Heart left ventricle (tissue), 11 donors: ENCODE data around the gene ZNF169. TPM values are rescaled to one million over a fixed set of nuclear protein-coding genes. Genes with fewer than 3 reads are reported as not detected.

Experiments
- polyA plus RNA-seq, 2 donors: library from polyadenylated mRNA; stranded (reverse); fragments of 200-250 nt; gene quantifications; one replicate each; pipeline ENCODE4 v1.2.3, GENCODE V29; 2013
- total RNA-seq, 9 donors: library from RNA; depleted of rRNA in 2 of 9; stranded (reverse); fragments of >200 nt in 2 of 9; fragmentation: NEBNext Ultra II Directional in 3 of 9; extraction: Animal tissue kit (Norgen Biotek cat#: 25700) in 3 of 9; gene quantifications; one replicate each; pipeline versions ENCODE4 v1.1.0 to v1.2.4, GENCODE V29; 2016 to 2023
- donor health status: ischemic (EF 13 %, LVEDD 7.1; RV severe dilation, severe dysfunction).
- donor health status: healthy with polysubstance abuse.
- donor health status: DM: no; HTN: yes; CAD: no.
- donor health status: DM: no; HTN: no; CAD: no.
- donor health status: ischemic (EF 25% LVEDD 5.7; RV mildly dilated, moderate dysfunction).
- donor health status: healthy.
- donor health status: DM: yes; HTN: yes; CAD: no.
- donor health status: PGD.
- donor health status: nonischemic (EF 23%, LVEDD 6.1; RV moderate dilation, normal function).

Gene ZNF169
- total and polyA plus RNA-seq, 11 donors, result 0.99 to 8.7 (median 1.9) TPM

Other genes starting within 250 kb of the ZNF169 start
- 10 to 100 TPM in 3 of 9 donors, 1 to 10 TPM in 6; 6.4 to 12.3 (median 9.5) TPM for gene PTPDC1, start 174.8 kb upstream of the ZNF169 start, total RNA-seq
- 1 to 10 TPM; 6.0 to 7.9 TPM for gene PTPDC1, start 174.8 kb upstream of the ZNF169 start, polyA plus RNA-seq
- gene NUTM2F, start 69.3 kb downstream of the ZNF169 start, total RNA-seq, result not detected
- gene NUTM2F, start 69.3 kb downstream of the ZNF169 start, polyA plus RNA-seq, result not detected